ENCODE measurements around the gene MPHOSPH8.

The MPHOSPH8 gene

GRCh38 chr13:19720039-19720438 lies 86.6 kb downstream of the MPHOSPH8 start:
- Histone ChIP-seq H3K36me3 (ENCODE audit: control insufficient read depth, insufficient read depth, low read length) (peaks cover 34% of the 10 kb centered on the region), H3K4me1 (ENCODE audit: control insufficient read depth, insufficient read depth, low read length, poor library complexity, severe bottlenecking) (no peaks in the 10 kb centered on the region), H3K9me3 (ENCODE audit: control insufficient read depth, low read length) (no peaks in the 10 kb centered on the region), H3K27ac (ENCODE audit: low read depth, low read length, severe bottlenecking) (no peak overlapping the region), H3K4me3 (ENCODE audit: extremely low read depth, insufficient read depth, low read length, poor library complexity, severe bottlenecking) (no peak overlapping the region)
- 100% methylated on average over 1 of the region's 2 CpGs; no CpG with 5 or more reads in 1 of the 2 experiments for WGBS, 2 experiments (ENCODE audit: insufficient coverage in 2 of 2)
